ENCODE measurements around the gene JHY. TPM values are rescaled to one million over a fixed set of nuclear protein-coding genes. Genes with fewer than 3 reads are reported as not detected.

The JHY gene
- total RNA-seq, 1 experiment from 2014 or later, result 4.8 TPM

DNA sequence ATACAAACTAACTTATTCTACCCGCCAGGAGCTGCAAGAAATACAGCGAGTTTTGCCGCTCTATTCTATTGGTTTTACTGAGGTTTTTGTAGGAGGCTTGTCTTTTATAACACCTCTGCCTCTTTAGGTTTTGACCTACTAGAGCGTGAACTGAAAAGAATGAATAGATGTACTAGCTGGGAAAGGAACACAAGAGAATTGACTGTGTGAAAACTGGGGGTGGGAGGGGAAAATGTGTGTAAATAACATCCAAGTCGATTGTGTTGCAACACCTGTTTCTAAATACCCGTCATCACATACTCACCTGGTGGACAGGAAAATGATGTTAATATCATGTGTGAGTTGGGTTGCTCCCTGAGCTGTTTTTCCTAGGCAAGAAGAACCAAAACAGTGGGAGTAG is 12.9 kb upstream of the JHY start:
- ATAC-seq (no peak), DNase-seq (ENCODE audit: low read depth, low spot score) (no peak)
- ChIA-PET RAD21 (ENCODE audit: low non-redundant PET in 1 of 2, low total read pairs in 2 of 2, uncharacterized antibody in 2 of 2, unreplicated experiment in 2 of 2) (no interaction called here), CTCF (interaction anchor here (1.3 kb wide), 1 partner anchor 13 kb away, joined by 3 read pairs; no protein-coding TSS in a partner anchor), POLR2A (no interaction called here)
- Histone ChIP-seq H3K9me2 (ENCODE audit: insufficient read depth) (no peaks in the 10 kb centered on the region), H3K9me3 (ENCODE audit: control insufficient read depth in 1 of 2, insufficient read depth in 1 of 2, low read depth in 1 of 2, low read length in 2 of 2) (no peaks in the 10 kb centered on the region), H4K20me1 (ENCODE audit: insufficient read depth) (no peaks in the 10 kb centered on the region), H3K9ac (ENCODE audit: low read length) (no peak overlapping the region), H3K4me3 (replicated peaks in 1 of 2; ENCODE audit: low read depth in 1 of 2, low read length in 2 of 2) (no peak overlapping the region), H3K27ac (ENCODE audit: low read depth, low read length) (no peak overlapping the region), H3K4me1 (ENCODE audit: control insufficient read depth in 1 of 2, insufficient read depth in 2 of 2, low read length in 2 of 2) (no peaks in the 10 kb centered on the region), H3K36me3 (ENCODE audit: control insufficient read depth in 1 of 2, insufficient read depth in 2 of 2, low read length in 2 of 2) (no peaks in the 10 kb centered on the region), H2AFZ (ENCODE audit: low read depth, low read length, poor library complexity, severe bottlenecking) (no peak overlapping the region), H3K27me3 (ENCODE audit: insufficient read depth, low read length) (no peaks in the 10 kb centered on the region), H3K4me2 (ENCODE audit: low read length) (no peak overlapping the region), H3K79me2 (ENCODE audit: insufficient read depth, low read length) (no peaks in the 10 kb centered on the region)
- BruUV-seq (replicated peaks), result no TSS peak
- TF ChIP-seq, protein P1, sequence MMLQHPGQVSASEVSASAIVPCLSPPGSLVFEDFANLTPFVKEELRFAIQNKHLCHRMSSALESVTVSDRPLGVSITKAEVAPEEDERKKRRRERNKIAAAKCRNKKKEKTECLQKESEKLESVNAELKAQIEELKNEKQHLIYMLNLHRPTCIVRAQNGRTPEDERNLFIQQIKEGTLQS (IDR thresholded peaks at IDR 0.05), result no peak
- no peak for TF ChIP-seq POLR2AphosphoS5 (IDR thresholded peaks at IDR 0.05; ENCODE audit: low read depth, low read length)
- TF ChIP-seq EZH2phosphoT487 (IDR thresholded peaks at IDR 0.05; ENCODE audit: borderline replicate concordance), result no peak
- TF ChIP-seq ELF1 (IDR thresholded peaks at IDR 0.05; ENCODE audit: borderline replicate concordance, low read depth), result no peak
- TF ChIP-seq JUND (IDR thresholded peaks at IDR 0.05), result no peak
- no peak for TF ChIP-seq YY1 (IDR thresholded peaks at IDR 0.05; ENCODE audit: extremely low read depth, insufficient replicate concordance, low read depth, low read length)
- no peak for TF ChIP-seq CBX3 (IDR thresholded peaks at IDR 0.05; ENCODE audit: low read depth)
- TF ChIP-seq SRF (IDR thresholded peaks at IDR 0.05; ENCODE audit: low read depth), result no peak
- TF ChIP-seq SIN3A (IDR thresholded peaks at IDR 0.05; ENCODE audit: low read depth), result no peak
- TF ChIP-seq ZFX (IDR thresholded peaks at IDR 0.05), result no peak
- TF ChIP-seq, protein P2, sequence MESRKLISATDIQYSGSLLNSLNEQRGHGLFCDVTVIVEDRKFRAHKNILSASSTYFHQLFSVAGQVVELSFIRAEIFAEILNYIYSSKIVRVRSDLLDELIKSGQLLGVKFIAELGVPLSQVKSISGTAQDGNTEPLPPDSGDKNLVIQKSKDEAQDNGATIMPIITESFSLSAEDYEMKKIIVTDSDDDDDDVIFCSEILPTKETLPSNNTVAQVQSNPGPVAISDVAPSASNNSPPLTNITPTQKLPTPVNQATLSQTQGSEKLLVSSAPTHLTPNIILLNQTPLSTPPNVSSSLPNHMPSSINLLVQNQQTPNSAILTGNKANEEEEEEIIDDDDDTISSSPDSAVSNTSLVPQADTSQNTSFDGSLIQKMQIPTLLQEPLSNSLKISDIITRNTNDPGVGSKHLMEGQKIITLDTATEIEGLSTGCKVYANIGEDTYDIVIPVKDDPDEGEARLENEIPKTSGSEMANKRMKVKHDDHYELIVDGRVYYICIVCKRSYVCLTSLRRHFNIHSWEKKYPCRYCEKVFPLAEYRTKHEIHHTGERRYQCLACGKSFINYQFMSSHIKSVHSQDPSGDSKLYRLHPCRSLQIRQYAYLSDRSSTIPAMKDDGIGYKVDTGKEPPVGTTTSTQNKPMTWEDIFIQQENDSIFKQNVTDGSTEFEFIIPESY (IDR thresholded peaks at IDR 0.05; ENCODE audit: extremely low read depth, insufficient replicate concordance, low read length), result no peak
- TF ChIP-seq CEBPB (IDR thresholded peaks at IDR 0.05; ENCODE audit: low read depth), result no peak
- no peak for TF ChIP-seq RAD21 (IDR thresholded peaks at IDR 0.05; ENCODE audit: low read depth)
- no peak for TF ChIP-seq ZNF274 (IDR thresholded peaks at IDR 0.05; ENCODE audit: low read depth, low read length)
- TF ChIP-seq, protein P3, sequence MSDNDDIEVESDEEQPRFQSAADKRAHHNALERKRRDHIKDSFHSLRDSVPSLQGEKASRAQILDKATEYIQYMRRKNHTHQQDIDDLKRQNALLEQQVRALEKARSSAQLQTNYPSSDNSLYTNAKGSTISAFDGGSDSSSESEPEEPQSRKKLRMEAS (IDR thresholded peaks at IDR 0.05), result no peak
- no peak for TF ChIP-seq FOSL1 (IDR thresholded peaks at IDR 0.05; ENCODE audit: low read depth)
- TF ChIP-seq, protein P4, sequence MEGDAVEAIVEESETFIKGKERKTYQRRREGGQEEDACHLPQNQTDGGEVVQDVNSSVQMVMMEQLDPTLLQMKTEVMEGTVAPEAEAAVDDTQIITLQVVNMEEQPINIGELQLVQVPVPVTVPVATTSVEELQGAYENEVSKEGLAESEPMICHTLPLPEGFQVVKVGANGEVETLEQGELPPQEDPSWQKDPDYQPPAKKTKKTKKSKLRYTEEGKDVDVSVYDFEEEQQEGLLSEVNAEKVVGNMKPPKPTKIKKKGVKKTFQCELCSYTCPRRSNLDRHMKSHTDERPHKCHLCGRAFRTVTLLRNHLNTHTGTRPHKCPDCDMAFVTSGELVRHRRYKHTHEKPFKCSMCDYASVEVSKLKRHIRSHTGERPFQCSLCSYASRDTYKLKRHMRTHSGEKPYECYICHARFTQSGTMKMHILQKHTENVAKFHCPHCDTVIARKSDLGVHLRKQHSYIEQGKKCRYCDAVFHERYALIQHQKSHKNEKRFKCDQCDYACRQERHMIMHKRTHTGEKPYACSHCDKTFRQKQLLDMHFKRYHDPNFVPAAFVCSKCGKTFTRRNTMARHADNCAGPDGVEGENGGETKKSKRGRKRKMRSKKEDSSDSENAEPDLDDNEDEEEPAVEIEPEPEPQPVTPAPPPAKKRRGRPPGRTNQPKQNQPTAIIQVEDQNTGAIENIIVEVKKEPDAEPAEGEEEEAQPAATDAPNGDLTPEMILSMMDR (IDR thresholded peaks at IDR 0.05 in 2 of 3, conservative IDR thresholded peaks at IDR 0.05 in 1 of 3; ENCODE audit: borderline replicate concordance in 1 of 3, insufficient read depth in 1 of 3, low read depth in 2 of 3, low read length in 2 of 3), result no peak
- no peak for TF ChIP-seq EGR1 (IDR thresholded peaks at IDR 0.05; ENCODE audit: low read depth)
- TF ChIP-seq TCF7L2 (IDR thresholded peaks at IDR 0.05; ENCODE audit: borderline replicate concordance, extremely low read depth, insufficient read depth, insufficient read length), result no peak
- intact Hi-C loops (cut with micrococcal nuclease), result no loop called here
